ENCODE results near the gene CNN1. TPM values are rescaled to one million over a fixed set of nuclear protein-coding genes. Genes with fewer than 3 reads are reported as not detected.

The CNN1 gene
- total and polyA plus RNA-seq, 9 of the 15 experiments (the other 6 are each of a cell fraction or from before 2014, with no cell fraction given): 0.23 to 10.6 (median 5.2) TPM

GRCh38 chr19:11558881-11559828 is 20.5 kb downstream of the CNN1 start, which contains the start of gene ELOF1 (continued):
- TF ChIP-seq NFE2L1 (tag; IDR thresholded peaks at IDR 0.05; ENCODE audit: borderline replicate concordance, low read depth) (no peak), HDGF (IDR thresholded peaks at IDR 0.05) (no peak), SMARCC2 (IDR thresholded peaks at IDR 0.05; ENCODE audit: low read depth) (no peak), ZNF76 (CRISPR knock-in tag; IDR thresholded peaks at IDR 0.05; ENCODE audit: borderline replicate concordance) (no peak), POLR2H (tag; IDR thresholded peaks at IDR 0.05; ENCODE audit: low read depth) (peak; percentile 89), ELF4 (CRISPR knock-in tag; IDR thresholded peaks at IDR 0.05) (no peak), RBBP5 (IDR thresholded peaks at IDR 0.05; ENCODE audit: borderline replicate concordance, insufficient read depth, low read length, poor library complexity, severe bottlenecking) (peak; percentile 74), BHLHE40 (IDR thresholded peaks at IDR 0.05; ENCODE audit: low read length) (peak; percentile 68), PCBP1 (IDR thresholded peaks at IDR 0.05; ENCODE audit: low read depth, low read length, poor library complexity, severe bottlenecking) (no peak), EGR1 (conservative IDR thresholded peaks at IDR 0.05) (peak; percentile 91), NFRKB (IDR thresholded peaks at IDR 0.05; ENCODE audit: low read depth) (peak; percentile 60), ARID3B (CRISPR knock-in tag; IDR thresholded peaks at IDR 0.05; ENCODE audit: borderline replicate concordance) (no peak), SP2 (IDR thresholded peaks at IDR 0.05; ENCODE audit: extremely low read depth, low read depth, low read length, poor library complexity, severe bottlenecking) (no peak), JUND (IDR thresholded peaks at IDR 0.05; ENCODE audit: borderline replicate concordance, low read depth, low read length) (0 out of 2 replicates have a peak, but pooled peaks have one; percentile 28), JUND (tag; IDR thresholded peaks at IDR 0.05; ENCODE audit: borderline replicate concordance, low read depth, low read length) (peak; percentile 31; the same call in 1 of the 3 replicates), MYNN (IDR thresholded peaks at IDR 0.05) (no peak), MYNN (CRISPR knock-in tag; IDR thresholded peaks at IDR 0.05) (no peak), HNRNPLL (IDR thresholded peaks at IDR 0.05; ENCODE audit: low read depth, low read length, poor library complexity, severe bottlenecking) (peak; percentile 96), NR2C1 (IDR thresholded peaks at IDR 0.05) (no peak), NR2C1 (tag; IDR thresholded peaks at IDR 0.05) (no peak), CTBP1 (IDR thresholded peaks at IDR 0.05; ENCODE audit: borderline replicate concordance) (peak; percentile 68; the same call in 1 of the 2 replicates), MAFK (IDR thresholded peaks at IDR 0.05; ENCODE audit: low read length) (no peak), ETS1 (conservative IDR thresholded peaks at IDR 0.05; ENCODE audit: control insufficient read depth, low read depth, low read length) (peak; percentile 87), MED1 (CRISPR knock-in tag; IDR thresholded peaks at IDR 0.05; ENCODE audit: borderline replicate concordance) (no peak), NBN (IDR thresholded peaks at IDR 0.05; ENCODE audit: low read depth) (peak; percentile 14; the same call in 1 of the 2 replicates), RBFOX2 (IDR thresholded peaks at IDR 0.05; ENCODE audit: low read depth, low read length) (peak; percentile 86), HCFC1 (IDR thresholded peaks at IDR 0.05; ENCODE audit: low read depth, low read length) (peak; percentile 54), ZNF239 (CRISPR knock-in tag; IDR thresholded peaks at IDR 0.05) (no peak)
